GM19468 (cell line): ENCODE measurements around the gene UBA3.

Experiments
- ATAC-seq: cut with Tn5 transposase; IDR thresholded peaks from one replicate; pipeline ENCODE4 v1.9.1; 2021; ENCODE audit warnings: mild to moderate bottlenecking, moderate library complexity, moderate number of reproducible peaks; ENCODE audit not compliant: unreplicated experiment; ENCODE audit errors: extremely low read depth

UBA3 gene

GRCh38 chr3:69014022-69014580, 66.1 kb downstream of the UBA3 start:
- no peak for ATAC-seq

- ATAC-seq = peak; percentile 61
These were observed 66.7 kb downstream of the UBA3 start, which contains the start of gene EOGT for GRCh38 chr3:69013253-69014021. Gene EOGT (minus strand): TSS chr3:69013684. CDS start chr3:69009846, 3,838 bp downstream.

GRCh38 chr3:69012800-69013252, 67.3 kb downstream of the UBA3 start:
- ATAC-seq = peak; percentile 37

GRCh38 chr3:69012100-69012799, 67.9 kb downstream of the UBA3 start:
- ATAC-seq = no peak

GRCh38 chr3:69011096-69011730, 69.0 kb downstream of the UBA3 start:
- ATAC-seq = no peak

- ATAC-seq = no peak
These were observed 70.4 kb downstream of the UBA3 start for GRCh38 chr3:69009559-69010410.

GRCh38 chr3:69008980-69009379, 71.2 kb downstream of the UBA3 start:
- ATAC-seq = no peak

GRCh38 chr3:69005791-69006482, 74.2 kb downstream of the UBA3 start:
- ATAC-seq = no peak

GRCh38 chr3:69005071-69005790, 74.9 kb downstream of the UBA3 start:
- no peak for ATAC-seq
